SK-N-MC (cell line): Measurements from ENCODE around the gene USP31.

Source experiments
- EZH2 ChIP-seq: fragments of 200-600 bp; sonication (generic); IDR thresholded peaks from one replicate; pipeline ENCODE4 v1.6.1; 2017; ENCODE audit warnings: antibody characterized with exemption
- FOXP2 ChIP-seq: optimal IDR thresholded peaks from 2 replicates; pipeline ENCODE3; 2011; ENCODE audit warnings: mild to moderate bottlenecking, moderate library complexity; ENCODE audit not compliant: insufficient read depth; ENCODE audit errors: extremely low read length, control extremely low read depth
- POLR2AphosphoS5 ChIP-seq: IDR thresholded peaks from 2 replicates; pipeline ENCODE4 v1.6.1; 2012; ENCODE audit warnings: mild to moderate bottlenecking, low read depth, low read length, borderline replicate concordance

GRCh38 chr16:23148166-23148512 is 1.1 kb downstream of the USP31 start:
- TF ChIP-seq POLR2AphosphoS5 (no peak), EZH2 (no peak), FOXP2 (no peak)
